ENCODE results near the gene FBP2. TPM values are rescaled to one million over a fixed set of nuclear protein-coding genes. Genes with fewer than 3 reads are reported as not detected.
A peak's percentile ranks its signal among the peaks of the same experiment; 100 is the strongest.

Gene FBP2
- total RNA-seq = not detected
- long read RNA-seq, donor 1 = 0 reads
- long read RNA-seq, donor 2 = 0 reads

- intact Hi-C loops (cut with DNase I) = no loop called here
- no peak for DNase-seq (ENCODE audit: low spot score)
Measured at GRCh38 chr9:94593459-94594345, at the start of gene FBP2. FBP2 (minus strand) TSS chr9:94593824; CDS start chr9:94593726, 98 bp downstream.

- intact Hi-C loops (cut with DNase I) = no loop called here
- DNase-seq (ENCODE audit: low spot score) = no peak
Measured at GRCh38 chr9:94643176-94643575, 49.6 kb upstream of the FBP2 start.

DNA sequence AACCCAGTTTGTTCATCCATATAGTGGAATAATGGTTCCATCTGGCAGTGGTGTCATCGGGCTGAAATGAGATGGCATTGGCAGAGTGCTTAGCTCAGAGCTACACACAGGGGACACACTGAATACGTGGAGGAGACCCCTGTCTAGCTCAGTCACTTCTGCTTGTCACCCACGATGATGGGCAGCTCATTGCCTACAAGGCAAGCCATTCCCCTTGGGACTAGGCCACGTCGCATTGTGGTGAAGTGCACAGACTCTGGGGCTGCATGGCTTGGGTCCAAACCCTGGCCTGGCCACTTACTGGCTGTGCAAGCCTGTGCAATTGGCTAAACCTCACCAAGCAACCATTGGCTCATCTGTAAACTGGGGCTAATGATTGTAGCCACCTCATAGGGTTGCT, 48.9 kb upstream of the FBP2 start:
- DNase-seq (ENCODE audit: low spot score) = no peak
- intact Hi-C loops (cut with DNase I) = no loop called here

DNA sequence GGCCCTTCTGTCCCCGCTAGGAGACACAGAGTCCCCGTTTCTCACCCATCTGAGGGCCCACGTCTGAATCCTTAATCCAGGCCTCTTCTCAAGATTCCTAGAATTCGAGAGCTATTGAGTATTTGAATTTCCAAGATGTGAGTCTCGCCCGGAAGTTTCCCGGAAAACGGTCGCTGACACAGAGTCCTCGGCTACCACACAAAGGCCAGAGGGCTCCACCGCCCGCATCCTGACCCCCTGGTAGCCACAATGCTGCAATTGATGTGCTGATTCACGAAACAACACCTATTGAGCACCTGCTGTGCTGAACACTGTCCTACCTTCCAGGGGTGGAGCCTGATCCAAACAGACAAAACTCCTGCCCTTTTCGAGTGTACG, 46.4 kb upstream of the FBP2 start:
- intact Hi-C loops (cut with DNase I) = no loop called here
- no peak for DNase-seq (ENCODE audit: low spot score)

DNA sequence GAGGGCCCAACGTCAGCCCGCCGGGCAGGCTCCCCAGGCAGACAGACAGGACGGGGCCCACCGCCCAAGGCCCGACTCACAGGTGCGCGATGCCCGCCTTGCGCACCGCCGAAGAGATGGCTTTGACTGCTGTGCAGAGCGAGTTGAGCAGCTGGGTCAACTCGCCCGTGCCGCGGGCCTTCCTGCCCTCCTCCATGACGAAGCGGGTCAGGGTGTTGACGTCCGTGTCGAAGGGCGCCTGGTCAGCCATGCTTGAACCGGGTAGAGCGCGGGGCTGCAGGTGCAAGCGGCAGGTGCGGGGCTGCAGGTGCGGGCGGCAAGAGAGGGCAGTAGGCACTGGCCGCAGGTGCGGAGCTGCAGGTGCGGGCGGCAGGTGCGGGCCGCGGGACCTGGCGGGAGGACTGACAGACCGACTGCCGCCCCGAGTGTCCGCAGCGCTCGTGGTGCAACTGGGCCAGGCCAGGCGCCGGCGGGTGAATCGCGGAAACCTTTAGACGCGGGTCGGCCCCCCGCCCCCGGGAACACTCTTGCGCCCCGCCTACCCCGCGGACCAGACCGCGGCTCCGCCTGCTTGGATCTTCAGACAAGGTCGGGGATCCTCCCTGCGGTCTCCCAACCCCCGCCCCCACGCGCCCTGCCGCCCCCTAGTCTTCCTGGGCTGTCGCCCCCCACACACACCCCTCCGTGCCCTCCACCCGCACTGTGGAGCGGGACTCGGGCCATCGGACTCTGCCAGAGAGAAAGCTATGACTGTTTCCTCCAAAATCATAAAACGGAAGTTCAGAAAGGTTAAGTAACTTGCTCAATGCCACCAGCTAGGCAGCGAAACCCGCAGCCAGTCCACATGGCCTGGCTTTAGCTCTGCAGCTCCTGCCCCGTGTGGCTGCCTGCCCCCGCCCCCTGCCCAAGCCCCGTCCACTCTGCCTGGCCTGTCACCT, 45.7 kb upstream of the FBP2 start, which contains the start of gene FBP1:
FBP1 (minus strand) TSS at position 458 of the 938 bp plus-strand sequence; CDS start at position 250, 208 bp downstream.
- DNase-seq (ENCODE audit: low spot score) = peak; percentile 88
- intact Hi-C loops (cut with DNase I) = no loop called here

- intact Hi-C loops (cut with DNase I) = no loop called here
- no peak for DNase-seq (ENCODE audit: low spot score)
Measured at GRCh38 chr9:94638335-94639060, 44.9 kb upstream of the FBP2 start.

GRCh38 chr9:94632737-94633136, 39.1 kb upstream of the FBP2 start:
- DNase-seq (ENCODE audit: low spot score) = no peak
- intact Hi-C loops (cut with DNase I) = no loop called here

- no peak for DNase-seq (ENCODE audit: low spot score)
- intact Hi-C loops (cut with DNase I) = no loop called here
Measured at GRCh38 chr9:94631599-94631998, 38.0 kb upstream of the FBP2 start.

DNA sequence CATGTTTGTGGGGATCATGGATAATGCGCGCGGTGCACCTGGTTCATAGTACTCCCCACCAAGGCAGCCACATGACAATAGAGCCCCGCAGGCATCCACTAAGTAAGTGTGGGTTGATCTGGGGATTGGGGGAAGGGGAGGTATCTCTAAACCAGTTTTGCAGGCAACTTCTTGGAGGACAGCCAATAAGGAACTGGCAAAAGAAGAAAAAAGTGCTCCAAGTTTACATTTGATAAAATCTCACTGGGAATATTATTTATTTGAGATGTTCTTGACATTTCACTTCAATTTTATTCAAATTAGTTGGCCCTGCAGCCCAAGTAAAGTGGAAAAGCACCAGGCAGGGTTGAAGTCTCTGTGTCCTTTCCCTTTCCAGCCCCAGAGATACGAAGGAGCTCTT, 37.2 kb upstream of the FBP2 start:
- no peak for DNase-seq (ENCODE audit: low spot score)
- intact Hi-C loops (cut with DNase I) = no loop called here

DNA sequence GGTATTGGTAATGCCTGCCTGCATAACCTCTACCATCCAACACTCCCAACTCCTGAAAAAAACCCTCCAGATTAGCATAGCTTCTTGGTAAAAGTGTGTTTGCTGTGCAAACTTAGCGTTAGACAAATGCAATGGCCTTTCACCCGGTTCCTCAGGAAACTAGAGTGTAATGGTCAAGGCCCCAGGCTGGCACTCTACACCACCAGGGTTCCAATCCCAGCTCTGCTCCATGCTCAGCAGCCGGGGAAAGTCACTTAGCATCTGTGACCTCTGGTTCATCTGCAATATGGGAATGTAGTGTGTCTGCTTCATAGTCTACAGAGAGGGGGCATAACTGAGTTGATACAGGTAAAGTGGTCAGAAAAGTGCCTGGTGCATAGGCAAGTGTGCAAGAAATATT, 36.7 kb upstream of the FBP2 start:
- no peak for DNase-seq (ENCODE audit: low spot score)
- intact Hi-C loops (cut with DNase I) = no loop called here

DNA sequence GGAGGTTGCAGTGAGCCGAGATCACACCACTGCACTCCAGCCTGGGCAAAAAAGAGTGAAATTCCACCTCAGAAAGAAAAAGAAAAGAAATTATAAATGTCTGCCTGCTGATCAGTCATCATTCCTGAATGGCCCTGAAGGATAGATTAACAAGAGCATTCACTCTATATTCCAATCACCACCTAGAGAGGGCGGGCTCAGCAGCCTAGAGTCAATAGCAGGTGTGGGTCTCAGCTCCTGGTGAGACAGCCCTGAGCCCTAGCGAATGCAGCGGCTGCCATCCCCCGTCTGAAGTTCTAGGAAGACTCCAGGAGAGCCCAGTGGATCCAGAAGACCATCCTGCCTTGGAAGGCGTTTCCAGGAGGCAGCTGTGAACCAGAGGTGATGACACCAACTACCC, 33.7 kb upstream of the FBP2 start:
- no peak for DNase-seq (ENCODE audit: low spot score)
- intact Hi-C loops (cut with DNase I) = no loop called here

GRCh38 chr9:94625835-94626234, 32.2 kb upstream of the FBP2 start:
- intact Hi-C loops (cut with DNase I) = no loop called here
- DNase-seq (ENCODE audit: low spot score) = no peak

DNA sequence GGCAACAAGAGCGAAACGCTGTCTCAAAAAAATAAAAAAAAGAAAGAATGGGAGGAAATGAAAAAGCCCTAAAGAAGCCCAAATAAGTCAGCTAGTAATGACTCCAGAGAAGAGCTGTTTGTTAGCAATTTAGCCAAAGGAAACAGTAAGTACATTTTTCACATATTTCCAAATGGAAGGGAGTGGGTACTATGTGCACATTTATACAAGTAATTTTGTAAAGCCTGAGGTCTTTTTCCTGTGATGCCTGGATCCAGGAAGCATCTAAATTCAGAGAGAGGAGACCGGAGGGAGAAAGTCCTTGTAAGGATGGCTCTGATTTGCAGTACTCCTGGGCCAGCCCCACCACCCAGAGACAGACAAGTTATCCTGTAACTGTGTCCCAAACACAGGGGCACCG, 31.0 kb upstream of the FBP2 start:
- DNase-seq (ENCODE audit: low spot score) = no peak
- intact Hi-C loops (cut with DNase I) = no loop called here

DNA sequence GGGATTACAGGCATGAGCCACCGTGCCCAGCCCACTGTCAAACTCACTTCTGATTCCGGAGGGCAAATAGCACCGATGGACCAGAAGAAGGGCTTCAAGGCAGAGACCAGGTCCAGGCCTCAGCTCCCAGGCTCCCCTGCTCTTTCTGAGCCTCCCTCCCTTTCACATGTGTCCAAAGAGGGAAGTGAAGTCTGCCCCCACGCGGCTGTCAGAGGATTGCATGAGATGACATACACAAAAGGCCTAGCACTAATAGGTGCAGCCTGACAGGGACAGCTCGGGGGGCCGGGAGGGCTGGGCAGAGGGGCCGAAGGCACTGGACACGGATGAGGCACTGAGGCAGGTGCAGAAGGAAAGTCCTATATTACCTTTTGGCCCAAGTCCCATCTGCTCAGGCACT, 29.6 kb upstream of the FBP2 start:
- peak; percentile 82 for DNase-seq (ENCODE audit: low spot score)
- intact Hi-C loops (cut with DNase I) = no loop called here

DNA sequence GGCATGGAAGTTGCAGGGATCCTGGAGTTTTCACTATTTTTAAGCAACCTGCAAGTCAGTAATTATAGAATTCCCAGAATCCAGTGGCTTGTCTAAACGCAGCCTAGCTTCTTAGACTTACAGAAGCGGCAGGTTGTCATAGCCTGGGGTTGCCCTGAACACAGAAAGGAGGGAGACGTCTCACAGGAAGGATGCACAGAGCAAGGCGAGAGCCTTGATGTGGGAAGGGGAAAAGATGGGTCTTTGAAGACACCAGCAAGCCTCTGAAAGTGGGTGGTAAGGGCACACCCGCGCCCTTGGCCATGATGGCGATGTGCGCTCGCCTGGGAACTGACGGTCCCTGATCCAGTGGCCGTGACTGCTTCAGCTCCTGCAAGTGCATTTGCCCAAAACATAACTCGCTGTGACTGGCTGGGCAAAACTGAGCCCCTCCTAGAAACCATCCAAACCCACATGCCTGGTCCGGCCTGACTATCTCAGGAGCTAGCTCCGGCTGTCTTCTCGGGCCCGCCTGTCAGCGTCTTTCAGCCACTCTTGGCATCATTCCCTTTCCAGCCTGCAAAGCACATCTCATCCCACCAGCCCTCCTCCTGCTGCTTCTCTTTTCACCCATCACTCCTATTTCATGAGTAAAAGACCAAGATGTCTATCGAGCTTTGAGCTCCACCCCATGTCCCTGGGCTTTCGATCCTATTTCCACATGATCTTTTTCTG, 28.6 kb upstream of the FBP2 start:
- intact Hi-C loops (cut with DNase I) = no loop called here
- no peak for DNase-seq (ENCODE audit: low spot score)

- intact Hi-C loops (cut with DNase I) = no loop called here
Measured at GRCh38 chr9:94619026-94619425, 25.4 kb upstream of the FBP2 start.

DNA sequence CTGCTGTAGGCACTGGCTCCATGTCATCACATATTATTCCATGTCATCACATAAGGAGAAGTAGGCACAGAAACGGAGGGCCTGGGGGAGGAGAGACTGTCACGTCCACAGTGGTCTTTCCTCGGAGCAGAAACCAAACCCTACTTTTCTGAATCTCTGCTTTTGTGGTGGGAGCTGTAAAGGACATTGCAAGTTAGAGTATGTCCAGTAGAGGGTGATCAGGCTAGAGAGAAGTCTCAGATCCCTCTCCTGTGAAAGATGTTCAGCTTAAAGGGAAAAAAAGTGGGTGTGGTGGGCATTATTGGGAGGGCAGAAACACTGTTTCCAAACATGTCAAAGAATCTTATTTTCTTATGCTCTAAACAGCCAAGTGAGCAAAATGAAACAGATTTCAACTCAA, 19.4 kb upstream of the FBP2 start:
- no peak for DNase-seq (ENCODE audit: low spot score)
- intact Hi-C loops (cut with DNase I) = no loop called here

More at GRCh38 chr9:94619026-94619425, 25.4 kb upstream of the FBP2 start:
- DNase-seq (ENCODE audit: low spot score) = no peak

- DNase-seq (ENCODE audit: low spot score) = no peak
- intact Hi-C loops (cut with DNase I) = no loop called here
Measured at GRCh38 chr9:94612071-94612470, 18.4 kb upstream of the FBP2 start.

DNA sequence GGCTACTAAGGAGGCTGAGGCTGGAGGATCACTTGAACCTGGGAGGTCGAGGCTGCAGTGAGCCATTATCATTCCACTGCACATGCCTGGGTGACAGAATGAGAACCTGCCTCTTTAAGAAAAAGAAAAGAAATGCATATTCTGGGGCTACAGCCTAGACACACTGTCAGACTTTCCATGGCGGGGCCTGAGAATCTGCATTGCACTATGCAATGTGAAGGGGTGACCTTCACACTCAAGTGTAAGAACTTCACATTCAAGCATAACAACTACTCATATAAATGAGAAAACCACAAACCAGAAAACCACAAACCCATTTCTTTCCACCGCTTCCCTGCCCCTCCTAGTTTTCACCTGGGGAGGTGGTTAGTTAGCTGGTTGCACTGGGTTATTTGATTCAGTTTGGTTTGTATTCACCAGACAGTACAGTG, 18.0 kb upstream of the FBP2 start:
- intact Hi-C loops (cut with DNase I) = no loop called here
- peak; percentile 38 for DNase-seq (ENCODE audit: low spot score)

Data from posterior vena cava (tissue), 2 donors.